Heart right ventricle (tissue), 16 donors: ENCODE results near the gene PRODH2. TPM values are rescaled to one million over a fixed set of nuclear protein-coding genes. Genes with fewer than 3 reads are reported as not detected.

Experiments
- ATAC-seq, 8 donors: fragments of 200-7000 bp; cut with Tn5 transposase; one replicate each; pipeline ENCODE4 v1.9.1; 2020; ENCODE audit warnings: mild to moderate bottlenecking in 8 of 8, moderate library complexity in 8 of 8, moderate number of reproducible peaks in 1 of 8
- DNase-seq, 2 donors: peaks; one replicate each; pipeline ENCODE4 v3.0.0-alpha.2; 2020
- H3K27ac ChIP-seq, 10 donors: fragments of 200-600 bp; sonication (generic) in 2 of 10; one replicate each; pipeline versions ENCODE4 v1.5.0 to v1.8.0; 2020 to 2022; ENCODE audit warnings: mild to moderate bottlenecking in 3 of 10
- H3K27me3 ChIP-seq, 7 donors: fragments of 200-600 bp; one replicate each; pipeline ENCODE4 v1.8.0; 2021 to 2022; ENCODE audit warnings: mild to moderate bottlenecking in 2 of 7
- H3K36me3 ChIP-seq, 9 donors: fragments of 200-600 bp; sonication (generic) in 1 of 9; one replicate each; pipeline versions ENCODE4 v1.5.0 to v1.8.0; 2020 to 2022; ENCODE audit warnings: mild to moderate bottlenecking in 2 of 9
- H3K4me1 ChIP-seq, 9 donors: fragments of 200-600 bp; sonication (generic) in 1 of 9; one replicate each; pipeline versions ENCODE4 v1.5.0 to v1.8.0; 2020 to 2022; ENCODE audit warnings: mild to moderate bottlenecking in 4 of 9
- H3K4me3 ChIP-seq, 10 donors: fragments of 200-600 bp; sonication (generic) in 2 of 10; one replicate each; pipeline versions ENCODE4 v1.5.0 to v1.8.0; 2020 to 2022; ENCODE audit warnings: mild to moderate bottlenecking in 7 of 10, moderate library complexity in 2 of 10
- H3K9me3 ChIP-seq, 11 donors: fragments of 200-600 bp in 10 of 11; sonication (generic) in 2 of 11; one replicate each; pipeline versions ENCODE4 v1.5.0 to v1.8.0; 2013 to 2022; ENCODE audit warnings: mild to moderate bottlenecking in 2 of 11, control low read depth in 1 of 11, moderate library complexity in 1 of 11
- WGBS, 2 donors: extraction: QIAGEN DNeasy Blood & Tissue Kit; methylation state at CpG; one replicate each; pipeline ENCODE4 v1.1.7; 2013; ENCODE audit warnings: inconsistent platforms in 1 of 2; 5-methylcytosine and 5-hydroxymethylcytosine counted together
- intact Hi-C, 10 donors: fragments of 100-400 bp; cut with DNase I; formaldehyde crosslinking; loops; one replicate each; pipeline versions ENCODE4 v1.11.1 to v1.14.2; 2022
- polyA plus RNA-seq, 2 donors: library from polyadenylated mRNA; stranded (reverse); fragments of 200-250 nt; gene quantifications; one replicate each; pipeline ENCODE4 v1.2.3, GENCODE V29; 2013
- total RNA-seq, 10 donors: library from RNA; stranded (reverse); fragmentation: NEBNext Ultra II Directional in 3 of 10; extraction: Animal tissue kit (Norgen Biotek cat#: 25700) in 3 of 10; gene quantifications; one replicate each; pipeline versions ENCODE4 v1.2.1 to v1.2.4, GENCODE V29; 2021 to 2023
- TF ChIP-seq, protein P1 (sequence below), 9 donors: fragments of 200-600 bp; sonication (generic) in 2 of 9; IDR thresholded peaks; one replicate each; pipeline versions ENCODE4 v1.5.0 to v1.8.0; 2021 to 2022; ENCODE audit warnings: antibody characterized with exemption in 9 of 9, mild to moderate bottlenecking in 5 of 9, moderate library complexity in 1 of 9
- donor health status: Arrhythmogenic right ventricular cardiomyopathy.
- donor health status: ischemic (EF 13 %, LVEDD 7.1; RV severe dilation, severe dysfunction).
- donor health status: healthy with polysubstance abuse.
- donor health status: DM: no; HTN: yes; CAD: no.
- donor health status: DM: no; HTN: no; CAD: no.
- donor health status: ischemic (EF 25% LVEDD 6.9; RV normal size, moderate dysfunction).
- donor health status: ischemic (EF 25% LVEDD 5.7; RV mildly dilated, moderate dysfunction).
- donor health status: healthy.
- donor health status: DM: yes; HTN: yes; CAD: no.
- donor health status: Ischemic cardiomyopathy.
- donor health status: ischemic (EF 35%, LVEDD 5.7; RV mildly dilated, moderate dysfunction).
- donor health status: nonischemic (EF 11% LVEDD 7.7; RV severe dilation, severe dysfunction).
- donor health status: DM: yes; HTN: yes; CAD: no.
- donor health status: PGD.
- donor health status: ischemic (EF 29% LVEDD 5.4; RV normal size, mild dysfunction).
- donor health status: nonischemic (EF 23%, LVEDD 6.1; RV moderate dilation, normal function).

Gene PRODH2
- total and polyA plus RNA-seq, 12 donors = not detected

GRCh38 chr19:35818445-35818844, 5.8 kb upstream of the PRODH2 start:
- no peak for ATAC-seq
- no peak overlapping the region for H3K4me3 ChIP-seq
- H3K9me3 ChIP-seq = peaks cover 0 to 1% (median 0%) of the 10 kb centered on the region in 11 donors
- no peaks in the 10 kb centered on the region for H3K36me3 ChIP-seq
- peaks cover 0 to 55% (median 32%) of the 10 kb centered on the region in 7 donors for H3K27me3 ChIP-seq
- TF ChIP-seq, protein P1, sequence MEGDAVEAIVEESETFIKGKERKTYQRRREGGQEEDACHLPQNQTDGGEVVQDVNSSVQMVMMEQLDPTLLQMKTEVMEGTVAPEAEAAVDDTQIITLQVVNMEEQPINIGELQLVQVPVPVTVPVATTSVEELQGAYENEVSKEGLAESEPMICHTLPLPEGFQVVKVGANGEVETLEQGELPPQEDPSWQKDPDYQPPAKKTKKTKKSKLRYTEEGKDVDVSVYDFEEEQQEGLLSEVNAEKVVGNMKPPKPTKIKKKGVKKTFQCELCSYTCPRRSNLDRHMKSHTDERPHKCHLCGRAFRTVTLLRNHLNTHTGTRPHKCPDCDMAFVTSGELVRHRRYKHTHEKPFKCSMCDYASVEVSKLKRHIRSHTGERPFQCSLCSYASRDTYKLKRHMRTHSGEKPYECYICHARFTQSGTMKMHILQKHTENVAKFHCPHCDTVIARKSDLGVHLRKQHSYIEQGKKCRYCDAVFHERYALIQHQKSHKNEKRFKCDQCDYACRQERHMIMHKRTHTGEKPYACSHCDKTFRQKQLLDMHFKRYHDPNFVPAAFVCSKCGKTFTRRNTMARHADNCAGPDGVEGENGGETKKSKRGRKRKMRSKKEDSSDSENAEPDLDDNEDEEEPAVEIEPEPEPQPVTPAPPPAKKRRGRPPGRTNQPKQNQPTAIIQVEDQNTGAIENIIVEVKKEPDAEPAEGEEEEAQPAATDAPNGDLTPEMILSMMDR (IDR thresholded peaks at IDR 0.05) = no peak
- H3K27ac ChIP-seq = no peak overlapping the region
- H3K4me1 ChIP-seq = no peaks in the 10 kb centered on the region
- 63 to 72% methylated on average over 3 of the region's 3 CpGs for WGBS, 2 donors
- DNase-seq = no peak
- intact Hi-C loops = loop anchor here in 2 of 10 donors (10.0 kb wide), 1 partner anchor 124 kb away; no protein-coding TSS in a partner anchor

DNA sequence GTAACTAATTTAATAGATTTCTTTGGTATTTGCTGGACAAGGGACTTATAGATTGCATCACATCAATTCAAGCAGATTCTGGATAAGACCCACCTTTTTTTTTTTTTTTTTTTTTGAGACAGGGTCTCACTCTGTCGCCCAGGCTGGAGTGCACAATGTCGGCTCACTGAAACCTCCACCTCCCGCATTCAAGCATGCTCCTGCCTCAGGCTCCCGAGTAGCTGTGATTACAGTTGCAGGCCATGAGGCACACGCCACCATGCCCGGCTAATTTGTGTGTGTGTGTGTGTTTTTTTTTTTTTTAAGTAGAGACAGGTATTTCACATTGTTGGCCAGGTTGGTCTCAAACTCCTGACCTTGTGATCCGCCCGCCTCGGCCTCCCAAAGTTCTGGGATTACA, 4.2 kb upstream of the PRODH2 start:
- Histone ChIP-seq H3K27me3 (peaks cover 0 to 62% (median 29%) of the 10 kb centered on the region in 7 donors), H3K9me3 (peaks cover 0 to 2% (median 0%) of the 10 kb centered on the region in 11 donors), H3K36me3 (no peaks in the 10 kb centered on the region), H3K27ac (no peak overlapping the region), H3K4me1 (no peaks in the 10 kb centered on the region), H3K4me3 (no peak overlapping the region)
- intact Hi-C loops = loop anchor here in 2 of 10 donors (10.0 kb wide), 1 partner anchor 122 kb away; no protein-coding TSS in a partner anchor
- ATAC-seq (no peak), DNase-seq (no peak)
- TF ChIP-seq, protein P1 (IDR thresholded peaks at IDR 0.05) = no peak
- WGBS, 2 donors = 81 to 83% methylated on average over 9 of the region's 9 CpGs

DNA sequence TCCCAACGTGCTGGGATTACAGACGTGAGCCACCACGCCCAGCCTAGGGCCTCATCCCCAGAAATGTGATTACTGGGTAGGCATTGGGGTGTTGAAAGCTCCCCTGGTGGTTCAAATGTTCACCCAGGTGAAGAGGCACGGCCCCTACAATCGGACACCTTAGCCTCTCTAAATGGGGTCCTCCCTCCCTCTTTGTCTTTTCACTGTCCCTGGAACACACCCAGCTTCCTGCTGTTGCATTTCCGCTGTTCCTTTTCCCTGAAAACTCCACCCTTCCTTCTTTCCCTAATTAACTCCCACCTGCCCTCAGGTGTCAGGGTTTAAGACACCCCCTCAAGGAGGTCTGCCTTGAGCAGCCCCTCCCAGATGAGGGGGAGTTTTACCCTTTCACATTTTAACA, 3.6 kb upstream of the PRODH2 start:
- ATAC-seq = no peak
- H3K4me3 ChIP-seq = no peak overlapping the region
- no peaks in the 10 kb centered on the region for H3K36me3 ChIP-seq
- H3K27ac ChIP-seq = no peak overlapping the region
- 20 to 27% methylated on average over 6 of the region's 6 CpGs for whole genome bisulfite sequencing, 2 donors
- peaks cover 0 to 62% (median 29%) of the 10 kb centered on the region in 7 donors for H3K27me3 ChIP-seq
- H3K4me1 ChIP-seq = no peaks in the 10 kb centered on the region
- TF ChIP-seq, protein P1 (IDR thresholded peaks at IDR 0.05) = no peak
- peaks cover 0 to 2% (median 0%) of the 10 kb centered on the region in 11 donors for H3K9me3 ChIP-seq
- DNase-seq = no peak
- intact Hi-C loops = loop anchor here in 2 of 10 donors (10.0 kb wide), 1 partner anchor 121 kb away; no protein-coding TSS in a partner anchor

DNA sequence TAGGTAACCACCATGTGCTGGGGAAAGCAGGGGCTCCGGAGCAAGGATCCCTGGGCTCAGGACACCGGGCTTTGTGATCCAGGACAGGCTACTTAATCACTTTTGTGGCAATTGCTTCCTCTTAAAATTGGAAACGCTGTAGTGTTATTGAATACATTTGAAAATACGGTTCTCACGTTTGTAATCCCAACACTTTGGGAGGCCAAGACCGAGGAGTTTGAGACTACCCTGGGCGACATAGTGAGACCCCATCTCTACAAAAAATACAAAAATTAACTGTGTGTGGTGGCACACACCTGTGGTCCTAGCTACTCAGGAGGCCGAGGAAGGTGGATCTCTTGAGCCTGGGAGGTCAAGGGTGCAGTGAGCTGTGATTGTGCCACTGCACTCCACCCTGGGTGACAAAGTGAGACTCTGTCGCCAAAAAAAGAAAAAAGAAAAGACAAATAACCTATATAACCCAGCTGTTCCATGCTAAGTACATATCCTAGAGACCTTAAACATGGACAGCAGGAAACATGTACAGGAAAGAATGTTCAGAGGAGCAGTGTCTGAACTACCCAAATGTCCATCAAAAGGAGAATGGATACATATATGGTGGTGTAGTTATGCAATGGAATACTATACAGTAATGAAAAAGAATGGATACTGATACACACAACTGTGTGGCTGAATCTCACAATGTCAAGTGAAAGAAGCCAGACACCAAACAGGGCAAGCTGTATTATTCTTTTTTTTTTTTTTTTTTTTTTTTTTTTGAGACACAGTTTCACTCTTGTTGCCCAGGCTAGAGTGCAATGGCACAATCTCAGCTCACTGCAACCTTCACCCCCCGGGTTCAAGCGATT, 622 bp upstream of the PRODH2 start:
- 85% methylated on average over 11 of the region's 11 CpGs for WGBS, 2 donors
- H3K4me1 ChIP-seq = no peaks in the 10 kb centered on the region
- TF ChIP-seq, protein P1 (IDR thresholded peaks at IDR 0.05) = no peak
- H3K4me3 ChIP-seq = no peak overlapping the region
- H3K27ac ChIP-seq = no peak overlapping the region
- no peak for DNase-seq
- H3K9me3 ChIP-seq = peaks cover 0 to 2% (median 0%) of the 10 kb centered on the region in 11 donors
- intact Hi-C loops = loop anchor here in 2 of 10 donors (10.0 kb wide), 1 partner anchor 118 kb away; no protein-coding TSS in a partner anchor
- ATAC-seq = no peak
- H3K27me3 ChIP-seq = peaks cover 0 to 59% (median 23%) of the 10 kb centered on the region in 7 donors
- no peaks in the 10 kb centered on the region for H3K36me3 ChIP-seq
